ENCODE data around the gene UBAC2.

Gene UBAC2

DNA sequence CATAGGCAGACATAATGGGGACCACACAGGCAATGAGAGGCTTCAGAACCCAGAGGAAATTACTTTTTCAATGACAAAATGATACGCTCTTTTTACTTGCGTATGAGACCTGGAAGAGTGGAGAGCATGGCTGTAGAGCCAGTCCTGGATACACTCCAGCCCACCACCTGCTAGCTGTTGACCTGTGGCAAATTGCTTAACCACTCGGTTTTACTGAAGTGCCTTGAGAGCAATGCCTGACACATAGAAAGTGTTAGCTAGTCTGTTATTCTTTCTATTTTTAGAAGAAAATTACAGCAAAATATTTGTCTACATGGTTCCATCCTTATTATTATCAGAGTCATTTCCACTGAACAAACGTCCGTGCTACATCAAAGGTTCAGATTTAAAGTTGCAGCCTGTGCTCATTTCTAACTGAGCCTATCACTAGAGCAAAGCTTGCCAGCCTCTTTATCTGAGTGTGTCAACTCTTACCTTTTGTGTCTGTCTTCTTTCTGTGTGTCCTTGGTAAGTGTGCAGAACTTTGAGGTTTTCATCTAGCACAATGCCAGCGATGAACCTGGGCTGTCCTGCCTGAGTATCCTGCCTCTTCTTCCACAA lies 116.1 kb downstream of the UBAC2 start:
- no peak for DNase-seq
- in situ Hi-C loops (cut with MboI; ENCODE audit: low pct_unique_long_range_greater_than_20kb, low sequenced_read_pairs): no loop called here

DNA sequence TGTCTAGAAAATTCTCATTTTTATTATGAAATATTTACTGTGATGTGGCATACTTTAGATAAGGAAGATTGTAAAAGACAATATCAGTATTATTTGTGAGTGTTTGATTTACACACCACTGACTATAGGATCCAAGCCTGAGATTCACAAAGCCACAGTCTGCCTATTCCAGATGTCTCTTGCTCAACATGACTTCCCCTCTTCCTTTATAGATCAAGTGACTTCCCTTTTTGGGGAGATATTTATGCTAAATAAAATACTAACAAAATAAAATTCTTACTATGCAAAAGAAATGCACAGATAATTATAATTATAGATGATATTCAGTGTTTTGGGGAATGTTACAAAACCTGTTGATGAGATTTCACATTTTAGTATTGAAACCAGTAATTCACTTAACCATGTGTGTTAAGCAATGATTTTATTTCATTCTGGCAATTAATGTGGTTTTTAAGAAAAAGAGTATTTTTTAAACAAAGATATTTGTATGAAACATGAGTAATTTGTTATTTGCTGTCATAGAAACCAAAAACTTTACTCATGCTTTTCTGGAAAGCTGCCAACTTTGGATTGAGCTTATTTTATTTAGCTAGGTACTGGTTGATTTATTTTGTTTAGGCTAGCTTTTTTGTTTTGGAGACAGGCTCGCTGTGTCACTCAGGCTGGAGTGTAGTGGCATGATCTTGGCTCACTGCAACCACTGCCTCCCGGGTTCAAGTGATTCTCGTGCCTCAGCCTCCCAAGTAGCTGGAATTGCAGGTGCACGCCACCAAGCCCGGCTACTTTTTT lies 120.2 kb downstream of the UBAC2 start:
- DNase-seq: peak; percentile 63
- in situ Hi-C loops (cut with MboI; ENCODE audit: low pct_unique_long_range_greater_than_20kb, low sequenced_read_pairs): no loop called here

DNA sequence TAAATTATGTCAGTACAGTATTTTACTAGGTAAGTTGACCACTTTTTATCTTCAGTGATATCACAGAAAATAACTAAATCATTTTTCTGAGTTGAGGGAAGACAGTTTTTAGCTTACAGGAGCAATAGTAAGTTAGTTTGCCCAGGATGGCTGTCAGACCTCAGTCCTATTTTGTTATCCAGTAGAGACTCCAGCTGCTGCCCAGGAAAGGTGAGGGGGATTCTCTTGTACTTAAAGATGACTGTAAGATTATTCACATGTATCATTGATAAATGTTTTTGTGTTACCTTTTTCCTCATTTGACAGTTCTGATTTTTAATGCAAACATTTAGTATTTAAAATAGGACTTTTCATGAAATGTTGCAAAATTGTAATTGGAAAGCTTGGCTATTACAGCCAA lies 121.1 kb downstream of the UBAC2 start:
- in situ Hi-C loops (cut with MboI; ENCODE audit: low pct_unique_long_range_greater_than_20kb, low sequenced_read_pairs): no loop called here
- no peak for DNase-seq

DNA sequence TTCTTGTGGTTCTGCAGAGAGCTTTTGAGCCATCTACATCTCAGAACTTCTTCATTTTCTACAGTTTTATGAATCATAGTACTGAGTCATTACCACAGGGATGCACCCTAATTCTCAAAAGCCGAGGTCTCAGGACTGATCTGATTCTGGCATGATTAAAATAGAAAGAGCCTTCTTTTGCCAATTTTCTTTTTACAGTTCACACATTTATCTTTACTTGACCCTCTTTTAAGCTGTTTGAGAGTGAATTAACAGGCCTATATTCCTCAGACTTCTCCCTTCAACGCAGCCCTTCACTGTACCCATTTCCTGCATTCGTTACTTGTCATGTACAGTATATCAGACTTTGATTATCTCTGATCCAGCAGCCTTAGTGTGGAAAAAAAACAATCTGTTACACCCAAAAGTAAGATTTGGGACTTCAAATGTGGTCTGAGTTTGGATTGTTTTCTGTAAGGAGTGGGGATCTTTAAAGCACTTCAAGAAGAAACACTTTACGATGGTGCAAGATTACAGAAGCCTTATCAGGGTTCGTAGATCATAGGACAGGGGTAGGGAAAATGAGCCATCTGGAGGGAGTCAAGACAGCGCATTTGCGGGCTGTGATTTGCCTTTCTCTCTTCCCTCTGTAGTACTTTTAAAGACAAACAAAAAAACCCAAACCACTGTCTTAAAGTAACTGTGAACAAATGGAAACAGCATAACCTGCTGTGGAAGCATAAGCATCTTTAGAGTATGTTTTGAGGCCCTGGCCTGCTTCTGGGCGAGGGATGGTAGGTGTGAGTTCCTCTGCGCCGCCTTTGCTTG lies 121.8 kb downstream of the UBAC2 start:
- peak; percentile 37 for DNase-seq
- in situ Hi-C loops (cut with MboI; ENCODE audit: low pct_unique_long_range_greater_than_20kb, low sequenced_read_pairs): no loop called here

DNA sequence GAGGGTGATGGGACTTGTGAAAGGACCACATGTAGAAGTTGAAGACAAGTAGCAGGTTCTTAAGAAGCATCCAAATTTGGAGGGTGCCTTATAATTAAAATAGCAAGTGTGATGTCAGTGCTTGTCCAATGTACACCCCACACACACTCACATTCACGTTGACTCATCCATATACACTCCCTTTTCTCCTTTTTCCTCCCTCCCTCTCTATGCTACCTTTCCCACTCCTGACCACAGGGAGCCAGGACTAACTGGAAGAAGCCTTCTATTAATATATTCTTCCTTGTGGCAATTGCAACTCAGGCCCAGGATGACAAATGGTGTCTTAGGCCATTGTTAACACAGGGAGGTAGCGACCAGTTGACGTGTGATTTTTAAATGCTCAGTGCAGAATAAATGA lies 122.8 kb downstream of the UBAC2 start:
- no peak for DNase-seq
- in situ Hi-C loops (cut with MboI; ENCODE audit: low pct_unique_long_range_greater_than_20kb, low sequenced_read_pairs): no loop called here

DNA sequence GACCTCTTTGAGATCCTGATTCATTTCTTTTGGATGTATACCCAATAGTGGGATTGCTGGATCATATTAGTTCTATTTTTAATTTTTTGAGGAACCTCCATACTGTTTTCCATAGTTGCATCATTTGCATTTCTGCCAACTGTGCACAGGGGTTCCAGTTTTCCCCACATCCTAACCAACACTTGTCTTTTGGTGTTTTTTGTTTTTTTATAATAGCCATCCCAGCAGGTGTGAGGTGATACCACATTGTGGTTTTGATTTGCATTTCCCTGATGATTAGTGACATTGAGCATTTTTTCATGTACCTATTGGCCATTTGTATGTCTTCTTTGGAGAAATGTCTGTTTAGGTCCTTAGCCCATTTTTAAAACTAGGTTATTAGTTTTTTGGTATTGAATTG lies 125.4 kb downstream of the UBAC2 start:
- no peak for DNase-seq
- in situ Hi-C loops (cut with MboI; ENCODE audit: low pct_unique_long_range_greater_than_20kb, low sequenced_read_pairs): no loop called here

DNA sequence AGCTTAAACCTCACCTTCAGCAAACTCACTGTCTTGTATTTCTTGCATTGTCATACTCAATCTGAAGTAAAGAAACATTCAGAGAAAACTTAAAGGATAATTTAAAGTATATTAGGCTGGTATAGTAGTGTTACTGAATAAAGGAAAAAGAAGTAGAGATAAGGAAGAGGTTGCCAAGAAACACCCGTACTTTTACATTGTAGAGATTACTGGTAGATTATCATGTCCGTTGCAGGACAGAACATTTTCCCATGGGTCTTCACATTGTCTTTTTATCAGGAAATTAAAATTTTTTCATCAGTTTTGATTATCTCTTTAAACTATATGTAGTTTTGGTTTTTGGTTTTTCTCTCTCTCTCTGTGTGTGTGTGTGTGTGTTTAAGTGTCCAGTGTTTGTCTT lies 126.5 kb downstream of the UBAC2 start:
- in situ Hi-C loops (cut with MboI; ENCODE audit: low pct_unique_long_range_greater_than_20kb, low sequenced_read_pairs): no loop called here
- DNase-seq: no peak

DNA sequence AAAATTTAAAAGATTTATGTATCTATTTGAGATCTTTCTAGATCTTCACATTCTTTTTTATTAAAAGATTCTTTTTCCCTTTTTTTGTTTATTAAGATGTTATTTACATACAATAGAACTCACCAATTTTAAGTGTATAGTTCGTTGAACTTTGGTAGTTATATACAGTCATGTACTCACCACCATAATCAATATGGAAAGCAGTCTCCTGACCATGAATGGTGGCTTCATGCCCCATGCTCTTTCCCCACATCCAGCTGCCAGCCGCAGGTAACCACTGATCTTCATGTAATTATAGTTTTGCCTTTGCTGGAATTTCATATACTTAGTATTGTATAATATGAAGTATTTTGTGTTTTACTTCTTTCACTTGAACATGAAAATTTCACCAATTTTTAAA lies 127.1 kb downstream of the UBAC2 start:
- in situ Hi-C loops (cut with MboI; ENCODE audit: low pct_unique_long_range_greater_than_20kb, low sequenced_read_pairs): no loop called here
- DNase-seq: no peak

DNA sequence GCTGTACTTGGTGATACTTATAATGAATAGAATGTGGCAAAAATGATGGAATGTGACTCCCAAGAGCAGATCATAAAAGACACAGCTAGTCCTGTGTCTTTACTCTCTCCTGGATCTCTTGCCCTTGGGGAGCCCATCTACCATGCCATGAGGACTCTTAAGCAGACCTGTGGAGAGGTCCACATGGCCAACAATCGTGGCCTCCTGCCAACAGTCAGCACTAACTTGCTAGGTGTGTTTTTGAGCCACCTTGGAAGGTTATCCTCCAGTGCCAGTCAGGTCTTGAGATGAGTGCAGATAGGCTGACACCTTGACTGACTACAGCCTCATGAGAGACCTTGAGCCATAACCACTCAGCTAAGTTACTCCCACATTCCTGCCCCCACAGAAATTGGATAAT lies 128.8 kb downstream of the UBAC2 start:
- in situ Hi-C loops (cut with MboI; ENCODE audit: low pct_unique_long_range_greater_than_20kb, low sequenced_read_pairs): no loop called here

DNA sequence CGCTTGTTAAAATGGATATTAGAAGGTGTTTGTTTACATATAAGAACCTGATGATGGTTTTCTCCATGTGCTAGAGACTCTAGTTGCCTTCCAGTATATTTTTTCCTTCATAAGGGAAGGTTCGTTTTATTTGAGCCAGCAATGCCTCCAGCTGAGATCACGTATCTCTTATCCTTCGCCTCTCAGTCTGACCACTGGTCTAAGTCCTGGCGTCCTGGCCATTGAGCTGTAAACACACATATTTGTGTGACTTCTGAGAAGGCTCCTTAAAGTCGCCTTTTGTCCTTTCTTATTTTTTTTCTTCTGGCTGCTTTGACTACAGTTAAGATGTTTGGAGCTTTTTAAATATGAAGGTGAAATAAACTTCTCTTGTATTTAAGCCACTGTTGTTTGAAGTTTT lies 130.3 kb downstream of the UBAC2 start:
- no peak for DNase-seq
- in situ Hi-C loops (cut with MboI; ENCODE audit: low pct_unique_long_range_greater_than_20kb, low sequenced_read_pairs): no loop called here

More for the DNA sequence above, 128.8 kb downstream of the UBAC2 start:
- DNase-seq: no peak

DNA sequence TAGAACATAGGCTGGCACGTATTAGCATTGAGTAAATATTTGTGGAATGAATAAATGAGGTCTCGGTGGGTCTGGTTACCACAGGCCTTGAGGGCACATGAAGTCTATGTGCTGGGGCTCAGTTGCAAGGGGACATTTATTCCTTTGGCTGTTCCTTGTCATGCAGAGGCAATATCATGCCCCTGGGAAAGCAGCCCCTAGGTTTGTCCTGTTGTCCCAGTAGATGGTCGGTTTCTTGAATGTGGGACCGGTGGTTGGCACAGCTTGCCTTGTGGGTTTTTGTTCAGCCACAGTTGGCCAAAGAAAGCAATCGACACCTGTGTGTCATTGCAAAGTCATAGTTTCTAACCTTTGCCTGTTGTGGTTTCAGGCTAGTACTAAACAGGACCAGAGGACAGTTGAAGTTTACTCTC lies 131.2 kb downstream of the UBAC2 start:
- in situ Hi-C loops (cut with MboI; ENCODE audit: low pct_unique_long_range_greater_than_20kb, low sequenced_read_pairs): no loop called here
- DNase-seq: no peak

DNA sequence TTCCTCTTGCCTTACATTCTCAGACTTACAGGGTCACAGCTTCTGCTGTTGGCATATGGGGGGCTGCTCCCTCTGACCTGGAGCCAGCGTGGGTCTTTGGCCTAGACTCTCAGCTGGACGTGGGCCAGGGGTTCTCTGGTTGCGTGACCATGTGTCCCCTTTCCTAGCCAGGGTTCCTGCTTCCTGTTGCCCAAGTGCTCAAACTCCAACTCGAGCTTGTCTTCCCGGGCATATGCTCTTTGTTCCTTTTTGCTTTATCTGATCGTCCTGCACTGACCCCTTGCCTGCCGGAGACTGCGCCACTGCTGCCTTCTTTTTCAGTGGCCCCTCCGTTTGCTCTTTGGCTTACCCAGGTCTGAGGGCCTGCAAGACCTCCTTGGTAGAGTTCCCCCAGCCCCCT lies 131.8 kb downstream of the UBAC2 start:
- in situ Hi-C loops (cut with MboI; ENCODE audit: low pct_unique_long_range_greater_than_20kb, low sequenced_read_pairs): no loop called here

DNA sequence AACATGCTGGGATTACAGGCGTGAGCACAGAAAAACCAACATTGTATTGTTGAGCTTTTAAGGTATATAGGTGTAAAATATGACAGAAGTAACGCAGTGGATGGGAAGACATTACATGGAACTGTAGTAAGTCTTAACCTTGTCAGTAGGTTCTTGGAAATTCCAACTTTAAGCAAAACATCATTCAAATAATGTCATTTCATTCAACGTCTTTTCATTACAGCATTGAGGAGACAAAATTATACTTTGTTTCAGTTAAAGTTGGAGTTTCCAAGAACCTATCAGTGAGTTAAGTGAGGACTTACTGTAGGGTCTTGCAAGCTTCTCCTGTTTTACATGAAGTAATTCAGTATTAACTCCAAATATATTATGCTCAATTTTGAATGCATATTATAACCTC lies 133.6 kb downstream of the UBAC2 start:
- in situ Hi-C loops (cut with MboI; ENCODE audit: low pct_unique_long_range_greater_than_20kb, low sequenced_read_pairs): no loop called here
- no peak for DNase-seq

More for the DNA sequence above, 131.8 kb downstream of the UBAC2 start:
- DNase-seq: no peak

DNA sequence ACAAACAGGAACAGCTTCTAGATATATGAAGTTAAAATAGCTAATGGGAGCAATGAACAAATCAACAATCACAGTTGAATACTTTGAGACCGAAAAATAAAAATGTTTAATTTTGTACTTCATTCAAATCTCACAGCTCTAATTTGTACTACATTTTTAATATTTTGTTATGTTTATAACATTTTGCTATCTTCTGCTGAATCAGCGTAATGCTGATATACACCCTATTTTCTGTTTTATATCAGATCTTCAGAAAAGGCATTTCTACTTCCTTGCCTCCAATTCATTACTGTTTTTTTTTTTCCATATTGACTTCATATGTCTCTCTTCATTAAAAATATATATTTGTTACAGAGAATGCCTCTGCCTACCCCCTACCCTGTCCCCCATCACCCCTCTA lies 134.4 kb downstream of the UBAC2 start:
- DNase-seq: no peak
- in situ Hi-C loops (cut with MboI; ENCODE audit: low pct_unique_long_range_greater_than_20kb, low sequenced_read_pairs): no loop called here

DNA sequence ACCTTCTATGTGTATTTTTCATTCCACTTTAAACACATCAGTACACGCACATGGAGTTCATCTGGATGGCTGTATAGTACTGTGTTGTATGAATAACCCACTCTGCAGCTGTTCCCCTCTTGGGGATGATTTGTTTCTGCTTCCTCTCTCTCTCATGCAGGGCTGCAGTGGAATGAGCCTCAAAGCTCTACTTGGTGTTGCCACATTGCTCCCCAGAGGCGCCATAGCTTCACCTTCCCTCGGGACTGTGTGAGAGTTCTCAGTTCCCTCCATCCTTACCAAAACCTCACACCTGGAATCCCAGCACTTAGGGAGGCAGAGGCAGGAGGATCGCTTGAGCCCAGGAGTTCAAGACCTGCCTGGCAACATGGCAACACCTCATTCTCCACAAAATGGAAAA lies 134.9 kb downstream of the UBAC2 start:
- in situ Hi-C loops (cut with MboI; ENCODE audit: low pct_unique_long_range_greater_than_20kb, low sequenced_read_pairs): no loop called here
- DNase-seq: no peak

DNA sequence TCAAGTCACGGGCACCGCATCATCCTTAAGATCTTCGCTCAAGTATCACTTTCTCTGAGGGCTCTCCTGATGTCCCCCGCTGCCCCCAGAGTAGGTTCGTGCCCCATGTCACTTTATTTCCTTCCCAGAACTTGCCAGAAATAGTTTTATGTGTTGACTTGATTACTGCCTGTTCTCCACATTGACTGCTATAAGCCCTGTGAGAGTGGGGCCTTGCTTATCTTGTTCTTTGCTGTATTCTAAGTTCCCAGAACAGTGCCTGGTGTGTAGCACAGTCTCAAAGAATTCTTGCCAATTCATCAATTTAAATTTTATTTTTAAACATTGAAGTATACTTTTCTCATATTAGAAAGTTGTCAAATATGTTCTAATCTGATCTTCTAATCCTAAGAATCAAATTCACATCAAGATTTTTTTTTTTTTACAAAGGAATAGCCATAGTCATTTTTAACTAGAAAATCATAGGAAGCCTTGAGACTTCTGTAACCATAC lies 138.6 kb downstream of the UBAC2 start:
- no peak for DNase-seq
- in situ Hi-C loops (cut with MboI; ENCODE audit: low pct_unique_long_range_greater_than_20kb, low sequenced_read_pairs): no loop called here

DNA sequence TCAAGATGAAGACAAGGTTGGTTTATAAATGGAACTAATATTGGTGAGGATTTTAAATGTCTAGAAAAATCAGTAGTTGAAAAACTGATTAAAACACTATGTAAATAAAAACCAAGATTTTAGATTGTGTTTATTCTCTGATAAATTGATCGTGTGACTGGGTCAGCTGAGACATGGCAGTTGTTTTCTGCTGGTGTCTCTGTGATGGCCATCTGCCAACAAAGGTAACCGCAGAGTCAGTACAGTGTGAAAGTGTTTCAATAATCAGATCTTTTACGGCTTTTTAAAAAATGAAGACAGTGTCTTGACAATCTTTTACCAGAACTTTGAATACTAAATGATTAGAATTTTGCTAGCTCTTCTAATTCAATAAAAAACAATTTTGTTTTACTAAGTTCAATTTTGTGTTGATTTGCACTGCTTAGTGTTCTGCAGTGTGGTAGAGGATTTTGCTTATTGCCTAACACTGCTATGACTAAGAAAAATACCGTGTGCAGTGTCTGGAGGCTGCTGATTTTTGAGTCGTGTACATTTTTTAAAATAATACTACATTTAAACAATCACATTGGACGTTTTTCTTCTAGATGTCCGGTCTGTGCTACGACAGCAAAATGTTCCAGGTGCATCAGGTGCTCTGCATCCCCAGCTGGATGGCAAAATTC lies 139.2 kb downstream of the UBAC2 start:
- no peak for DNase-seq
- in situ Hi-C loops (cut with MboI; ENCODE audit: low pct_unique_long_range_greater_than_20kb, low sequenced_read_pairs): no loop called here

DNA sequence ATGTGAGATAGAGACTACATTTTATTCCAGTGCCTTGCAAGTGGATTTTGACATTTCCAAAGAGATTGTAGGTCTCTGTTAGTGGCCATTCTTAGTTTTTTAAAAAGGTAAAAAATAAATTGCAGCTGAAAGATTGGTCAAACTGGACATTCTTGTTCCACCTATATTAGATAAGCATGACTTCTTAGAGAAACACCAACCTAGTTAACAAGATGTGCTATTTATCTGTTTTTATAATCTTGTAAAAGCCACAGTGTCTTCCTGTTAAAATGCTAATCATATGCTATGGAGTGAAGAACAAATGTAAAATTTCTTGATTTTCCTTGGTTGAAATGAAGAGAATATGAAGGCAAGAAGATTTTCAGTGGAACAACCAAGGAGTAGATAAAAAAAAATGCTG lies 140.0 kb downstream of the UBAC2 start:
- DNase-seq: no peak
- in situ Hi-C loops (cut with MboI; ENCODE audit: low pct_unique_long_range_greater_than_20kb, low sequenced_read_pairs): no loop called here

DNA sequence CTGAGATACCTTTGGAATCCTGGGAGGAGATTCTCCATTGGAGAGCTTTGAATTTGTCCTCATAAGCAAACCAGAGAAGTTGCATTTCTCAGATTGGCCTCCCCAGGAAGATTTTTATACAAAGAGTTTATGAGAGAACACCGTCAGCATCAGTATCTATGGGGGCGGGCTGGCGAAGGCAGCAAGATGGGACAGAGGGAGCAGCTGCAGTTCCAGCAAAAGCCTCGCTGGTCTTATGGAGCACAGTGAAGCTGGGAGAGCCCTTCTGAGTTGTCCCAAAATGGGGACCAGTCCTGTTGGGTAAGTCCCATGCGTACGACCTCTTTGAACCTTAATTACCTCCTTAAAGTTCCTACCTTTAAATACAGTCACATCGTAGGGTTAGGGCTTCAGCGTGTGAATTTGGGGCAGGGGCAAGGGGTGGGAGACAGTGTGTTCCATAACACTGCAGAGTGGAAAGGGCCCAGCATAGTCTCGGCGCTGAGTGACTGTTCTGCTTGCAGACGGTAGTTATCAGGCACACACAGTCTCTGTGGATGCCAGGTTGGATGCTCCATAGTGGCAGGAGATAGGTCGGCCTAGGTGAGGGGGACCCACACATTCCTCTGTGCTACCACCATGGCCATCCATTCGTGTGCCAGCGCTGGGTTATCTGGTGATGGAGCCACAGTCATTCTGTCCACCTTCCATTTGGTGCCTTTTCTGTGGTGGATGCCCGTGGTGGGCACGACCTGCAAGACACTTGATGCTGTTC lies 141.5 kb downstream of the UBAC2 start:
- in situ Hi-C loops (cut with MboI; ENCODE audit: low pct_unique_long_range_greater_than_20kb, low sequenced_read_pairs): no loop called here
- no peak for DNase-seq
